GM12801 (cell line): Measurements from ENCODE around the gene SELENON.

ENCODE experiments used
- CTCF ChIP-seq: IDR thresholded peaks from one replicate; pipeline ENCODE4 v1.5.1; 2011; ENCODE audit warnings: control low read depth; ENCODE audit not compliant: insufficient read length; ENCODE audit errors: extremely low read depth

The SELENON gene

GRCh38 chr1:25862785-25863485 lies 62.9 kb downstream of the SELENON start:
- no peak for TF ChIP-seq CTCF

- no peak for TF ChIP-seq CTCF
These were observed 63.7 kb downstream of the SELENON start for GRCh38 chr1:25863486-25864262.

GRCh38 chr1:25864434-25864833 lies 64.4 kb downstream of the SELENON start:
- no peak for TF ChIP-seq CTCF

GRCh38 chr1:25866288-25866687 lies 66.3 kb downstream of the SELENON start:
- no peak for TF ChIP-seq CTCF

- TF ChIP-seq CTCF: no peak
These were observed 67.4 kb downstream of the SELENON start for GRCh38 chr1:25867210-25867991.
